Duodenal mucosa (tissue), 2 donors: ENCODE data around the gene PAX5.

Source experiments
- H3K27ac ChIP-seq: one replicate; pipeline ENCODE4 v1.7.0; 2013; ENCODE audit warnings: low read depth, low read length
- H3K27me3 ChIP-seq, 2 donors: one replicate each; pipeline ENCODE4 v1.7.0; 2013; ENCODE audit warnings: low read length in 2 of 2, control low read depth in 1 of 2; ENCODE audit not compliant: insufficient read depth in 2 of 2, control insufficient read depth in 1 of 2
- H3K36me3 ChIP-seq, 2 donors: one replicate each; pipeline ENCODE4 v1.7.0; 2013; ENCODE audit warnings: low read length in 2 of 2, control low read depth in 1 of 2; ENCODE audit not compliant: insufficient read depth in 2 of 2, control insufficient read depth in 1 of 2
- H3K4me1 ChIP-seq, 2 donors: one replicate each; pipeline ENCODE4 v1.7.0; 2013; ENCODE audit warnings: low read length in 2 of 2, control low read depth in 1 of 2; ENCODE audit not compliant: insufficient read depth in 2 of 2, control insufficient read depth in 1 of 2
- H3K4me3 ChIP-seq, 2 donors: one replicate each; pipeline ENCODE4 v1.7.0; 2013; ENCODE audit warnings: low read length in 2 of 2, low read depth in 1 of 2
- H3K9ac ChIP-seq, 2 donors: one replicate each; pipeline ENCODE4 v1.7.0; 2013; ENCODE audit warnings: low read length in 2 of 2, low read depth in 1 of 2
- H3K9me3 ChIP-seq, 2 donors: one replicate each; pipeline ENCODE4 v1.7.0; 2013; ENCODE audit warnings: low read length in 2 of 2, control low read depth in 1 of 2; ENCODE audit not compliant: control insufficient read depth in 1 of 2

PAX5 gene

GRCh38 chr9:37025071-37025822 is 8.8 kb downstream of the PAX5 start:
- Histone ChIP-seq H3K27me3 (peaks cover 92 to 93% of the 10 kb centered on the region in 2 donors), H3K9me3 (no peaks in the 10 kb centered on the region), H3K4me1 (peaks cover 25% of the 10 kb centered on the region in 2 donors), H3K9ac (no peak overlapping the region), H3K36me3 (no peaks in the 10 kb centered on the region), H3K27ac (no peak overlapping the region), H3K4me3 (peak overlapping the region; percentile 64 to 65)

GRCh38 chr9:37017546-37017945 is 16.5 kb downstream of the PAX5 start:
- H3K27me3 ChIP-seq: peaks cover 33 to 34% of the 10 kb centered on the region in 2 donors
- no peak overlapping the region for H3K4me3 ChIP-seq
- no peaks in the 10 kb centered on the region for H3K9me3 ChIP-seq
- no peak overlapping the region for H3K27ac ChIP-seq
- no peaks in the 10 kb centered on the region for H3K36me3 ChIP-seq
- H3K9ac ChIP-seq: no peak overlapping the region
- H3K4me1 ChIP-seq: no peaks in the 10 kb centered on the region

- no peaks in the 10 kb centered on the region for H3K4me1 ChIP-seq
- no peak overlapping the region for H3K9ac ChIP-seq
- H3K27ac ChIP-seq: no peak overlapping the region
- H3K4me3 ChIP-seq: no peak overlapping the region
- H3K27me3 ChIP-seq: peaks cover 19 to 22% of the 10 kb centered on the region in 2 donors
- no peaks in the 10 kb centered on the region for H3K36me3 ChIP-seq
- no peaks in the 10 kb centered on the region for H3K9me3 ChIP-seq
Observed at GRCh38 chr9:37011530-37011929, 22.5 kb downstream of the PAX5 start.

GRCh38 chr9:37010976-37011375 is 23.1 kb downstream of the PAX5 start:
- H3K27ac ChIP-seq: no peak overlapping the region
- peaks cover 22% of the 10 kb centered on the region in 2 donors for H3K27me3 ChIP-seq
- no peaks in the 10 kb centered on the region for H3K4me1 ChIP-seq
- no peaks in the 10 kb centered on the region for H3K36me3 ChIP-seq
- H3K9me3 ChIP-seq: no peaks in the 10 kb centered on the region
- no peak overlapping the region for H3K9ac ChIP-seq
- H3K4me3 ChIP-seq: no peak overlapping the region

- Histone ChIP-seq H3K9me3 (no peaks in the 10 kb centered on the region), H3K36me3 (no peaks in the 10 kb centered on the region), H3K4me3 (no peak overlapping the region), H3K4me1 (no peaks in the 10 kb centered on the region), H3K27me3 (peaks cover 23 to 28% of the 10 kb centered on the region in 2 donors), H3K9ac (no peak overlapping the region), H3K27ac (no peak overlapping the region)
Observed at GRCh38 chr9:37010180-37010579, 23.9 kb downstream of the PAX5 start.

- Histone ChIP-seq H3K9me3 (no peaks in the 10 kb centered on the region), H3K4me1 (no peaks in the 10 kb centered on the region), H3K27me3 (peaks cover 29 to 45% of the 10 kb centered on the region in 2 donors), H3K27ac (no peak overlapping the region), H3K36me3 (no peaks in the 10 kb centered on the region), H3K4me3 (no peak overlapping the region), H3K9ac (no peak overlapping the region)
Observed at GRCh38 chr9:37007295-37007694, 26.8 kb downstream of the PAX5 start.

GRCh38 chr9:37005517-37006140 is 28.4 kb downstream of the PAX5 start:
- Histone ChIP-seq H3K27ac (no peak overlapping the region), H3K4me3 (no peak overlapping the region), H3K27me3 (peaks cover 35 to 53% of the 10 kb centered on the region in 2 donors), H3K4me1 (no peaks in the 10 kb centered on the region), H3K36me3 (no peaks in the 10 kb centered on the region), H3K9ac (no peak overlapping the region), H3K9me3 (no peaks in the 10 kb centered on the region)

- H3K9ac ChIP-seq: no peak overlapping the region
- no peak overlapping the region for H3K27ac ChIP-seq
- H3K4me3 ChIP-seq: no peak overlapping the region
- H3K36me3 ChIP-seq: no peaks in the 10 kb centered on the region
- H3K4me1 ChIP-seq: no peaks in the 10 kb centered on the region
- no peaks in the 10 kb centered on the region for H3K9me3 ChIP-seq
- H3K27me3 ChIP-seq: peaks cover 44 to 55% of the 10 kb centered on the region in 2 donors
Observed at GRCh38 chr9:37004424-37004935, 29.6 kb downstream of the PAX5 start.

- Histone ChIP-seq H3K27ac (no peak overlapping the region), H3K4me3 (no peak overlapping the region), H3K4me1 (no peaks in the 10 kb centered on the region), H3K27me3 (peaks cover 47 to 59% of the 10 kb centered on the region in 2 donors), H3K9me3 (no peaks in the 10 kb centered on the region), H3K36me3 (no peaks in the 10 kb centered on the region), H3K9ac (no peak overlapping the region)
Observed at GRCh38 chr9:37002413-37003217, 31.5 kb downstream of the PAX5 start.

GRCh38 chr9:37002036-37002412 is 32.0 kb downstream of the PAX5 start:
- H3K4me3 ChIP-seq: no peak overlapping the region
- H3K9me3 ChIP-seq: no peaks in the 10 kb centered on the region
- no peaks in the 10 kb centered on the region for H3K4me1 ChIP-seq
- H3K27ac ChIP-seq: no peak overlapping the region
- no peak overlapping the region for H3K9ac ChIP-seq
- H3K27me3 ChIP-seq: peaks cover 47 to 58% of the 10 kb centered on the region in 2 donors
- H3K36me3 ChIP-seq: no peaks in the 10 kb centered on the region
